Right renal pelvis (tissue), 4 donors: ENCODE measurements around the gene STK39. TPM values are rescaled to one million over a fixed set of nuclear protein-coding genes. Genes with fewer than 3 reads are reported as not detected.
"Not testable (repeated sequence)": the region's sequence is repeated elsewhere in the genome, so short reads cannot be mapped to it uniquely, and the experiment has no call there.

ENCODE experiments used
- DNase-seq, 4 donors: peaks; one replicate each; pipeline ENCODE4 v3.0.0-alpha.2; 2013; ENCODE audit warnings: low read depth in 4 of 4, low spot score in 3 of 4, missing footprints in 1 of 4
- polyA plus RNA-seq, 4 donors: library from polyadenylated mRNA; unstranded; fragments of 120-200 nt; gene quantifications; one replicate each; pipeline ENCODE4 v1.2.1, GENCODE V29; 2013; ENCODE audit not compliant: insufficient read length in 4 of 4

STK39 gene
- polyA plus RNA-seq, 4 donors = 31.2 to 39.8 (median 38.6) TPM

GRCh38 chr2:168058675-168059074 lies 188.7 kb downstream of the STK39 start:
- DNase-seq = no peak

- DNase-seq = no peak
Measured at GRCh38 chr2:168056242-168056787, 191.1 kb downstream of the STK39 start.

- no peak for DNase-seq
Measured at GRCh38 chr2:168054657-168055056, 192.7 kb downstream of the STK39 start.

GRCh38 chr2:168053676-168054075 lies 193.7 kb downstream of the STK39 start:
- no peak for DNase-seq

GRCh38 chr2:168052773-168053172 lies 194.6 kb downstream of the STK39 start:
- no peak for DNase-seq

- DNase-seq = no peak
Measured at GRCh38 chr2:168050377-168050776, 197.0 kb downstream of the STK39 start.

- DNase-seq = no peak
Measured at GRCh38 chr2:168049609-168050008, 197.8 kb downstream of the STK39 start.

GRCh38 chr2:168047091-168047690 lies 200.2 kb downstream of the STK39 start:
- no peak for DNase-seq

- no peak for DNase-seq
Measured at GRCh38 chr2:168044579-168044978, 202.8 kb downstream of the STK39 start.

- DNase-seq = no peak
Measured at GRCh38 chr2:168044176-168044575, 203.2 kb downstream of the STK39 start.

- not testable (repeated sequence) for DNase-seq
Measured at GRCh38 chr2:168042127-168042824, 205.1 kb downstream of the STK39 start.

GRCh38 chr2:168039881-168040280 lies 207.5 kb downstream of the STK39 start:
- DNase-seq = no peak

- DNase-seq = no peak
Measured at GRCh38 chr2:168037778-168038177, 209.6 kb downstream of the STK39 start.

GRCh38 chr2:168035458-168035857 lies 211.9 kb downstream of the STK39 start:
- no peak for DNase-seq

- no peak for DNase-seq
Measured at GRCh38 chr2:168034616-168035015, 212.8 kb downstream of the STK39 start.

GRCh38 chr2:168033966-168034365 lies 213.4 kb downstream of the STK39 start:
- no peak for DNase-seq

GRCh38 chr2:168032091-168032490 lies 215.3 kb downstream of the STK39 start:
- DNase-seq = no peak

GRCh38 chr2:168030862-168031624 lies 216.4 kb downstream of the STK39 start:
- no peak for DNase-seq

- DNase-seq = no peak
Measured at GRCh38 chr2:168029071-168029470, 218.3 kb downstream of the STK39 start.

GRCh38 chr2:168028362-168028761 lies 219.0 kb downstream of the STK39 start:
- DNase-seq = no peak

- no peak for DNase-seq
Measured at GRCh38 chr2:168025487-168026202, 221.8 kb downstream of the STK39 start.
